ENCODE results near the gene ZFAND3.

DNA sequence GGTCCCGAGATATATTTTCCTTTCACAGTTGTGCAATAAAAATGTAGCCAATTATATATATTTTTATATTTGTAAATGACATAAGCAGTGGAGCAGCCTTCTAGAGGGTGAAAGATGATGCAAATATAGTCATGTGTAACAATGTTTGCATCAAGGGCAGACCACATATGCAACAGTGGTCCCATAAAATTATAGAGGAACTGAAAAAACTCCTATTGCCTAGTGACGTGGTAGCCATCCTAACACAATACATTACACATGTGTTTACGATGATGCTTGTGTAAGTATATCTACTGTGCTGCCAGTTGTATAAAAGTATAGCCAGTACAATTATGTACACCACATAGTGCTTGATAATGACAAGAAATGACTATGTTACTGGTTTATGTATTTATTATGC lies 162.8 kb downstream of the ZFAND3 start:
- TF ChIP-seq, protein P1, sequence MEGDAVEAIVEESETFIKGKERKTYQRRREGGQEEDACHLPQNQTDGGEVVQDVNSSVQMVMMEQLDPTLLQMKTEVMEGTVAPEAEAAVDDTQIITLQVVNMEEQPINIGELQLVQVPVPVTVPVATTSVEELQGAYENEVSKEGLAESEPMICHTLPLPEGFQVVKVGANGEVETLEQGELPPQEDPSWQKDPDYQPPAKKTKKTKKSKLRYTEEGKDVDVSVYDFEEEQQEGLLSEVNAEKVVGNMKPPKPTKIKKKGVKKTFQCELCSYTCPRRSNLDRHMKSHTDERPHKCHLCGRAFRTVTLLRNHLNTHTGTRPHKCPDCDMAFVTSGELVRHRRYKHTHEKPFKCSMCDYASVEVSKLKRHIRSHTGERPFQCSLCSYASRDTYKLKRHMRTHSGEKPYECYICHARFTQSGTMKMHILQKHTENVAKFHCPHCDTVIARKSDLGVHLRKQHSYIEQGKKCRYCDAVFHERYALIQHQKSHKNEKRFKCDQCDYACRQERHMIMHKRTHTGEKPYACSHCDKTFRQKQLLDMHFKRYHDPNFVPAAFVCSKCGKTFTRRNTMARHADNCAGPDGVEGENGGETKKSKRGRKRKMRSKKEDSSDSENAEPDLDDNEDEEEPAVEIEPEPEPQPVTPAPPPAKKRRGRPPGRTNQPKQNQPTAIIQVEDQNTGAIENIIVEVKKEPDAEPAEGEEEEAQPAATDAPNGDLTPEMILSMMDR (IDR thresholded peaks at IDR 0.05) = no peak
- TF ChIP-seq POLR2A (IDR thresholded peaks at IDR 0.05) = no peak

Measured in Peyer's patch (tissue), 4 donors.